NCI-H1694 treated with DMSO at 0.1 percent for 48 hours (cell line): ENCODE data around the gene MRPL38.

Source experiments
- DNase-seq: peaks from one replicate; lab custom pipeline; 2025; lab: John Stamatoyannopoulos, UW

MRPL38 gene

DNA sequence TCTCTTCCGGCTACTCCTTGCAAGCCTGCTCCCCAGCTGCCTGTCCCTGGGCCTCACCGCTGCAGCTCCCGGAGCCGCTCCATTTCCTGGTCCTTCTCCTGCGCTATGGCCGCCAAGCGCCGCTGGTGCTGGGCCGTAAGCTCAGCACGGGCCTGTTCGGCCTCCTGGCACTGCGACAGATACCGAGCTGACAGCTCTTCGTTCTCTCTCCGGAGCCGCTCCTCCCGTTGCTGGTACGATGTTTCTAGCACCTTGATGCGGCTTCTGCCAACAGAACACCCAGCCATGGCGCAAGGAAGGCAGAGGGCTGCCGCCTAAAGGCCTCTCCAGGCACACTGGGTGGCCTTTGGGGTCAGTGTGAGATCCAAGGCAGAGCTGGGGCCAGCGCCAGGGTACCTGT is 14.9 kb upstream of the MRPL38 start:
- no peak for DNase-seq

DNA sequence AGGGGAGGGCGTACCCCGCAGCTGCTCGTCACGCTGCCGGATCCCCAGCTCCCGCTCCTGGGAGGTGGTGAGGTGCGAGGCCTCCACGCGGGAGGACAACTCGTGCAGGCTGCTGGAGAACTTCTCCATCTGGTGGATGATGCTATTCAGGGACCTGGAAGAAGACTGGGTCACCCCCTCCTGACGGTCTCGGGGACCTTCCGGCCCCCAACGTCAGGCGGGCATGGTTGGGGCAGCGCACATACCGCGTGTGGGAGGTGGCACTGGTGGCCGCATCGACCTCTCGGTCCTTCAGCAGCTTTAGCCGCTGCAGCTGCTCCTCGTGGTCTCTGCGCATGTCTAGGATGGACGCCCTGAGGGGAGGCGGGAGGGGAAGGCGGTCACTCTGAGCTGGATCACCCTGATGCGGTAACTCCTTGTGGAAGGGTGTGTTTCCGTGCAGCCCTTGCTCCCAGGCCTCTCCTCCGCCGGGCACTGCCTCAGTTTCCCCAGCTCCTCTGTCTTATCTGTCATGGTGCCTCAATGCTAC is 13.3 kb upstream of the MRPL38 start:
- no peak for DNase-seq

DNA sequence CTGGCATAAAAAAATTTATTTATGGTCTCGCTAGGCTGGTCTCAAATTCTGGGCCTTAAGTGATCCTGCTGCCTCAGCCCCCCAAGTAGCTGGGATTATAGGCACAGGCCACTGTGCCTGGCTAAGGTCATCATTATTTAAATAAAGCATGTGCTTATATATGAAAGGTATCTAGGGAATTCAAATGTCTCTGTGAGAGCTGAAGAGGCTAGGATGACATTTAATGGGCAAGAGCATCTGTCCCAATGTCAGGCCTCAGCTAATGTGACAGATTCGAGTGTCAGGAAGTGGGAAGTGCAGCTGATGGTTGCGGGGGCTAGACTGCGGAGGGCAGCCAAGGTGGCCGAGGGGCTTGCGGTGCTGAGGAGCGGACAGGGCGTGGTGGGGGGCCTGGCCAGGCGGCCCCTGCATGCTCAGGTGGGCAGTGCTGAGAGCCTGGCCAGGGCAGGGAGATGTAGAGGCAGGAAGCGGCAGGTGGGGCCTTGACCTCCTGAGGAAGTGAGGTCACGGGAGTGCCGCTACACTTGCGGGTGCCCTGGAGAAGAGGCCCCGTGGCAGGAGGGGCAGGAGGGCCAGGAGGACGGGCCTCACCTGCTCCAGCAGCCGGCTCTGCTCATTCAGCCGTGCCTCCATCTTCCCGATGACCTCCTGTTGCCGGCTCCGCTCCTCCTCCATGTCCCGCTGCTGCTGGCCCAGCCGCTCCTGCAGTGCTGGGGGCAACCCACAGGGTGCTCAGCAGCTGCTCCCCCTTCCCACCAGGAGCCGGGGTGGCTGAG is 12.6 kb upstream of the MRPL38 start:
- no peak for DNase-seq

DNA sequence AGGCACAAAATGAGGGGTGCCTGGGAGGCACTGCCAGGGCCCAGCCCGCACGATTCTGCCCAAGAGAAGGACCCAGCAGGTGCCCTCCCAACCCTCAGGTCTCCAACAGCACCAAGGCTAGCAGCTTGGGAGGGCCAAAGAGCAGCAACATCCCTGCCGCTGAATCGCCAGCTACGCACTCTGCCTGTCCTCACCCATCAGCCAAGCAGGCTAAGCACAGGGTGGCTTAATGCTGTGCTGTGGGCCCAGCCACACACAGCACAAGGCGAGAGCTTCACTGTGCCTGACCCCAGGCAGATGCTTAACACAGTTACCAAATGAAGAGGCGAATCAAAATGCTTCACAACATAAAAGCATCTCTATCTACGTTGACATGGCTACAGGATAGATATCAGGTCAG is 10.6 kb upstream of the MRPL38 start:
- DNase-seq, result no peak

DNA sequence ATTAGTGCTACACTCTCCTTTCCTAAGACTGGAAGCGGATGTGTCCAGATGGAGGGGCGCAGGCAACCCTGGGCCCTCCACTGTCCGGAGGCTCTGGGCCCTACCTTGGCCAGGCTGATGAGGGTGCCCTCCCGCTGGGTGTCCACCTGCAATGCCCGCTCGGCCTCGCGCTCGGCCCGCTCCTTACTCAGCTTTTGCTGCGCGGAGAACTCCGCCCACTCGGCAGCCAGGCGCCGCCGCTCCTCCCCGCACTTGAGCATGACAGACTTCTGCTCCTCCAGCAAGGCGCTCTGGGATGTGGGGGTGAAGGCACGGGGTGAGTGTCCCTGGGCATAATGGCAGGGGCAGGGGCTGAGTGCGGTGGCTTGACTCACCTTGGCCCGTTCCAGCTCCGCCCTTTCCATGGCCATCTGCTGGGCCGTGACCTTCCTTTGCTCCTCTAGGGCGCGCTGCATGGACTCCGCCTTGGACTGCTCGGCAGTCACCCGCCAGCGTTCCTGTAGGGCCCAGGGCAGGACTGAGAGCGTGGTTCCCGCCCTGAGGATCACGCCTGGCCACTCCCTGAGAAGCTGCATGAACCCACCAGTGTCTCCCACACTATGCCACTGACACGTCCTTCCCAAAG is 10.1 kb upstream of the MRPL38 start:
- no peak for DNase-seq

DNA sequence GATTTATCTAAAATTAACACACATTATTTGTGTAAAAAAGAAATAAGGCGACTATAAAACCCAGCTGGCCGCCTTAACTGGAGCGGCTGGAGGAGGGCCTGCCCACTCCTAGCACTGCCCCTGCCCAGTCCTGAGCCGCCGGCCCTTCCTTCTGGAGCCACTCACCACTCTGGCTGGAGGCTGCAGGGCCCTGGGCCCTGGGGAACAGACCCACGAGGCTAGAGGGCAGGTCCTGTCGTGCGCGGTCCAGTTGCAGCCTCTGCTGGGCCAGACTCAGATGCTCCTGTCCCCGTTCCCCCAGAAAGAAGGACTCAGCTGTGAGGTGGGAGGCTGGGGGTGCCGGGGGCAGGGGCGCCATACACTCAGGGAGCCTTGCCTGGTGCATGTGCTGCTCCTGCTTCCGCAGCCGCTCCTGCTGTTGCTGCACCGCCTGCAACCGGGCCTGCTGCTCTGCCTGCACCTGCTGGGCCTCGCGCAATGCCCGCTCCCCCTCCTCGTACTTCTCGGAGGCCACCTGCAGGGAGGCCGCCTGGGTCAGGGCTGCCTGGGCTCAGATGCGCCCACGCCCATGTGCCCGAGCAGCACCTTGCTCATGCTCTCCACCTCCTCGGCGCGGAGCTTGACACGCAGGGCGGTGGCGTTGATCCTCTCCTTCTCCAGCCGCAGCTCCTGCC is 9.0 kb upstream of the MRPL38 start:
- DNase-seq, result no peak

DNA sequence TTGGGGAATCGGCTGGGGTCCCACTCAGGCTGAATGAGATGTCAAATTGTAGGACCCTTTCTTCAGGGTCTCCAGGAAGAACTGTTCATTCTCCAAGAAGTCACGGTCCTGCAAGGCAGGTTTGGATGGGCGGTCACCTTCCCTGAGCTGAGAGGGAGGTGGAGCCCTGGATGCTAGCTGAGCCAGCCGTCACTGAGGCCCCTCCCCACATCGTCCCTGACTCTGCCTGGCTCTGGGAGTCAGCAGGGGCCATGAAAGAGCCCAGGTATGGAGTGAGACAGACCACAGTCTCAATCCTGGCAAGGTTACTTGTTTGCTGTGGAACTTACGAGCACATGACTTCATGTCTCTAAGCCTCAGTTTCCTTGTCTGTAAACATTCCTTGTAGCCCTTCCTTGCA is 6.0 kb upstream of the MRPL38 start:
- no peak for DNase-seq

DNA sequence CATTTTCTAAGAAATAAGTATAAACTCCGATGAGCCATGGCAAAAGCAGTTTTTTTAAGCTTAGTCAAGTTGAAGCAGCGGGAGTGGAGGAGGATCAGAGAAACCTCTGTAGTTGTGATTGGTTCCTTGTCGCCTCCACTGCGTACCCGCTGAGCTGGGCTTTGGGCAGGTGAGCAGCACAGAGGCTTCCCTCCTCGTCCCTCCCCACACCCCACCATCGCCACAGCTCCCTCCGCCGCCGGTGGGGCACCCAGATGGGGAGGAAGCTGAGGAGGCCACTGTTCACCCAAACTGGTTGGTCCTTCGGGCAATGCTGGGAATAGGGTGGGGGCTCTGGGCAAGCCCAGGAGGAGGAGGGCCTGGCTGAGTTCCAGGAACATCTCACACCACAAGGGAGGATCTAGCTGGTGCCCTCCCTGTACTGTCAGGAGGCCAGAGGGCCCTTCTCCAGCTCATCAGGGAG is 5.2 kb upstream of the MRPL38 start:
- peak; percentile 17 for DNase-seq

DNA sequence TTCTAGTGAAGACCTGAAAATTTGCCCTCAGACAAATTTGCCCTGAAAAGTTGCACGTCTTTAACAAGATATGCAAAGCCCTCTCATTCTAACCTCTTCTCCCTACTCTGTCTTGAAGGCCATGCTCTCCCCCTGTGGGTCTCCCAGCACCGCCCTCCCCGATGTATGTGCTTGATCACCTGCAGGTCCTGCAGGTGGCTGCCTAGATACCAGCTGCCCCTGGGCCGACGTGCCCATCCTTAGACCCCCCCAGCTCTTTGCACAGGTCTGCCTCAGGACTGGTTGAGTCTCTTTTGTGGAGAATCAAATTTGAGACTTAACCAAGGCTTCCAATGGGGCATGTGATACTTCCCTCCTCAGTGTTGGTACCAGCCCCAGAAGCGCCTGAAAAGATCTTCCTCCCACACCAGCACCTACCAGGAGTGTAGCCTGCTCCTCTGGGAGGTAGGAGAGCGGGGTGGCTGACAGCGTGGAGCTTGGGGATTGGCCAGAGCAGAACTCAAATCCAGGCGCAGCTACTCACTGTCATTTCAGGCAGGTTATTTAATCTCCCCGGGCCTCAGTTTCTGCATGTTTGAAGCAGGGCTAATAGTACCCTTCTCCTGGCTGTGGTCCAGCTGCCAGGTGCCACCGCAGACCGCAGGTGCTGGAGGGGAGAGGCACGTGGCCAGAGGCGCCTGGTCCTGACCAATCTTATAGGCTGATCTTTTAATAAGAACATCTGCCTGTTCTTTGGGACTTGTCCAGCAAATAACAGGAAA is 4.5 kb upstream of the MRPL38 start:
- DNase-seq, result no peak

DNA sequence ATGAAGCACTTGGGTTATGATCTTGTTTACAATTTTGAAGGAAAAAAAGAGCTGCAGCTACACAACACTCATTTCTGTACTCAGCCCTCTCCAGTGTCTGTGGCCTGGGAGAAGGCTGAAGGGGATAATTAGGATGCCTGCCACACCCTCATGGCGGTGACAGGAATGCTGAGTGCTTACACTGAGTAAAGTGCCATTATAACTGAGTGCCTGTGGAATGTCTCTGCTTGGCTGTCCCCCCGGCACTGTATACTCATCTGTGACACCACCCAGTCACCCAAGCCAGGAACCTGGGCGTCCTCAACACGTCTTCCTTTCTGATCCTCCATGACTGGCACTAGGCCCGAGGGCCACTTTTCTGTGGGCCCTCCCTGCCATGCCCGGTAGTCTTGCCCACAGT is 3.5 kb upstream of the MRPL38 start:
- DNase-seq, result no peak

DNA sequence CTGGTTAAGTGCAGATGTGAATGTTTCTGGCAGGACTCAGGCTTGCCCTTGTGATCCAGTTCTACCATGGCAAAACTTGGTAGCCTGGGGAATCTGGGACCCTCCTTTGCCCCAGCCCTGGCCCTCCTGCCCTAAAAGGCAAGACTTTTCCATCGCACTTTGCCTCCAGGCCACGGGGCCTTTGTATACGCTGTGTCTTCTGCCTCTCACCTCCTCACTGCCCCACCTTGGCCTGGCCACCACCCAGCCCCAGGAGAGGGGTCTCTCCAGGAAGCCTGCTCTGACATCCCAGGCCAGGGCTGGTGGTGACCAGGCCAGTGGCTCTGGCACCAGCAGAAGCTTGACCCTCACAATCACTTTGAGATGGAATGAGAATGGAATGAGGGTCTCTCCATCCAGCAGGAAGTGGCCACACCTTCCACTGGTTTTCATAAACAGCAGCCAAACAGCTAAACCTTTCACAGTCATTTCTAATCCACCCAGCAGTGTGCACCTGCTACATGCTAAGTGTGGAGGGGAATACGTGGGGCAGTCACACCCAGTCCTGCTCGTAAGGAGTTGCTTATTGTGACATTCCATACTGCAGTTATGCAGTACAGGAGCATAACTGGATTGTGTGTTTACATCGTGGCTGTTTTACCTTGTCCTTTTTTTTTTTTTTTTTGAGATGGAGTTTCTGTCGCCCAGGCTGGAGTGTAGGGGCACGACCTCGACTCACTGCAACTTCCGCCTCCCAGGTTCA is 1.6 kb upstream of the MRPL38 start:
- no peak for DNase-seq

DNA sequence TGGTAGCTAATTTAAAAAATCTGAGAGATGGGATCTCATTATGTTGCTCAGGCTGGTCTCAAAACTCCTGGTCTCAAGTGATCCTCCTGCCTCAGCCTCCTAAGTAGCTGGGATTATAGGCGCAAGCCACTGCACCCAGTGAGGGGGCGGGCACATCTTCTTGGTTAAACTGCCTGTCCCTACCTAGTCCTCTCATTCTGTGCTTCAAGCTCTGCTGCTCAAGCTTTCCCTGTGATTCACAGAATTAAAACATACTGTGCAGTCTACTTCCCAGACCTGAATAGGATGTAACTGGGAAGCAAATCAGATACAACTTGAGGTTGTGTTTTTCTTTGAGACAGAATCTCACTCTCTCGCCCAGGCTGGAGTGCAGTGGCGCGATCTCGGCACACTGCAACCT is 2.3 kb downstream of the MRPL38 start:
- no peak for DNase-seq

DNA sequence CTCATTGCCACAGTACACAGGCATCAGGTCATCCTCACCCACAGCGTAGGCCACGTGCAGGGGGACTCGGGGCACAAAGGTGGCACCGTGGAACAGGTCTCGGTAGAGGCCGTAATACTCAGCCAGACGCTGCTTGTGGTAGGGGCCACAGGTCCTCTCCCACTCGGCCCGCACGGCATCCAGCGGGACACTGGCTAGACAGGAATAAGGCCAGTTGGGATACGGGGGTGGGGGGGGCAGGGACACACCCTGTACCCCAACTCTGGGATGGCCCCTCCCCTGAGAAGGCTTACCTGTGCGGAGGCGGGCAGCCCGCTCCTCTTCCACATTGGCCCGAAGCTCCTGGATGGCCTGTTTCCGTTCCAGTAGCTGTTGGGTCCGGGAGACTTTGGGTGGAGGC is 3.0 kb downstream of the MRPL38 start:
- DNase-seq, result no peak

DNA sequence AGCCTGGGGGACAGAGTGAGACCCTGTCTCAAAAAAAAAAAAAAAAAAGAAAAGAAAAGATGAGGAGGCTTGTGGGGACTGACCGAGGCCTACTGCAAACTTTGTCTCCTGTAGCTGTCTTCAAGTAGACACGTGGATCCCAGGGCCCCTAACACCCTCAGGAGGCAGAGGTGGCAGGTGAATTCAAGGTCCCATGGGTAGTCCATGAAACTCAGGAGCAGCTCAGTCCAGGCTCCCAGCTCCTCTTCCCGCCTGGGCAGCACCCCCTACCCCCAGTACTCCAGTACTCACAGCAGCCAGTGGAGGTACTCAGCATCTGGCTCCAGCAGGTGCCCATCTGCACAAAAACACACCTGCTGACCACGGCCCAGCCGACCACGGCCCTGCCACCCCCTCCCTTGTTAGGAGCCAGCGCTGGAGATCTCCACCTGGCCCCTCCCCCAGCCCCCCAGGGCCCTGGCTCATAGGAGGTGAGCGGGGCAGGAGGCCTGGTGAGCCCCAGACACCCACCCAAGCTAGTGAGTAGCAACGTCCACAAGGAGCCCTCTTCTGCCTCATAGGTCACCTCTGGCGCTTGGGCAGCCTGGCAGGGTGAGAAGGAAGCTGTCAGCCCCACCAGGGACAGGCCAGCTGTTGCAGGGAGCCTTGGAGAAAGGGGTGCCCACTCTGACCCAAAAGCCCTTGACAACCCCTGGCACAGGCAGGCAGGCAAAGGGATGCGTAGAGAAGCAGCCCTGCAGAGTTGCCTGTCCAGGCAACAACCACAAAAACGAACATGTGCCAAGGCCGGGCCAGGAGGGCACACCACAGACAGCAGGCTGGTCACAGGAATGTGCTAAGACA is 3.8 kb downstream of the MRPL38 start:
- no peak for DNase-seq

DNA sequence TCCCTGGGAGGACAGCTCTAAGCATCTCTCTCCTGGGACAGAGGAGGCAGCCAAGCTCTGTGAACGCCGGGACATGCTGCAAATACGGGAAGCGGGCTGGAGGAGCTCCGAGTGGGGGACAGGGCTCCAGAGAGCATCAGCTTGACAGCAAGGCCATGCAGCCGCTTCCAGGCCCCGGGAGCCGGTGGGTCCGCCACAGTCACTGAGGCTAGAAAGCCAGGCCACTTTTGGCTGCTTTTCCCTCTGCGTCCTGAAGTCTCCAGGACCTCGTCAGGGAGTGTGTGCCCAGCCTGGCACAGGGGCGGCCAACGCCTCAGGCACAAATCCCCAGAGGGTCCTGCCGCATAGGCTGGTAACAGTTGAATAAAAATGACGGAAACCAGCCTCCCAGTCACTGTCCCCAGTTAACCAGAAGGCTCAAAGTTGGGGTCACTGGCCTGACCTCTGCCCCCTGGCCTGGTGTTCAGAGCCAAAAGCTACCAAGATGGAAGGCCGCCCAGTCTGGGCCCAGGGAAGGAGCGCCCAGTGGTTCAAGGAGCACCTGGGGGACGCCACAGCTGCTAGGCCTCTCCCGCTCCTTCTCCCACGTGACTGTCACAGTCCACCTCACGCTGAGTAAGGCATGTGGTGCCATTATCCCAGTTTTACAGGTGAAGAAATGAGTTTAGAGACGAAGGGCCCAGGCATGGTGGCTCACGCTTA is 4.8 kb downstream of the MRPL38 start:
- no peak for DNase-seq

DNA sequence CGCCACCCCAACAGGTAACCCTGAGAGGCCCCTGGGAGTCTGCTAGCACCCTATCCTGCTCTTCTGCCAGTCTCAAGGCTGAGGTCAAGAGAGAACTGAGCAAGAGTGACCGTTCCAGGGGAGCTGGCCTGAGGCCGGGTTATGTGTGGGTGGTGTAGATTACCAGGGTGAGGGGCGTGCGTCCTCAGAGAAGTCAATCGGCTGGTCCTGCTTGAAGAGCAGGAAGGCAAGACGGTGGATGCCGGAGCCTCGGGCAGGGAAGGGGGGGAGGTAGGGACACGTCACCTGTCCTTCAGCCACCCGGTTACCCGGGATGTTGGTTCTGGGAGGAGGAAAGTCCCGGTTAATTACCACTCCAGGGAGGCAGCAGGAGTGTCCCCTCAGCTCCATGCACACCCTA is 5.3 kb downstream of the MRPL38 start:
- no peak for DNase-seq

DNA sequence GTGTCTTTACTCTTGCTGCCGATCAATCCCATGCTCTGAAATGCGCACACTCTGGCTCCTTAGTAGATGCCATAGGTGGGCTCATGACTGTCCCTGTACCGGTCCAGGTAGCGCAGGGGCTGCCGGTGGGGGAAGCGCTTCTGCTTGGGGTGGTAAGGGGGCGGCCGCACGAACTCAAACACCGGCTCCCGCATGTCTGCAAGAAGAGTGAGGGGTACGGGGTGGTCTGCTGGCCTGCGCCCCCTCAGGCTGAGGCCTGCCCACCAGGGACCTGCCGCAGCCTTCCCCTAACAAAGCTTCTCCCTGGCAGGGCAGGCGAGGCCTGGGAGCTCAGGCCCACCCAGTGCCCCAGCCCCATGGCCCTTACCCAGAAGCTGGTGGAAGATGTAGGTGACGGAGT is 5.9 kb downstream of the MRPL38 start:
- DNase-seq, result no peak

DNA sequence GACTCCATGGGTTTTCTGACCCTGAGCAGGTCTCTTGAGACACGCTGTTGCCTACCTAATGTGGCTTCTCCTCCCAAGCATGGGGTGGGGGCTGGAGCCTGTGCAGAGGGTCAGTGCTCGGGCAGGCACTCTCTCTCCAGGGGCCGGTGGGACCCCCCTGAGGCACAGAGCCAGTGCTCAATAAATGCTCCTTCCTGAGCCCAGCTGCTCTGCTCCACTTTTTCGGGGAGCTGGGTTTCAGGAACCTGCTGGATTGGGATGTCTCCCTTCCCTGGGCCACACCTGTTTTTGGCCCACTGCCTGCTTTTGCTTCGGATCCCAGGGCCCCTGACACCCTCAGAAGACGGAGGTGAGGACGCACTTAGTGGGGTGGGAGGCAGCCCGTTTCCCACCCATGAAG is 6.6 kb downstream of the MRPL38 start:
- DNase-seq, result no peak

DNA sequence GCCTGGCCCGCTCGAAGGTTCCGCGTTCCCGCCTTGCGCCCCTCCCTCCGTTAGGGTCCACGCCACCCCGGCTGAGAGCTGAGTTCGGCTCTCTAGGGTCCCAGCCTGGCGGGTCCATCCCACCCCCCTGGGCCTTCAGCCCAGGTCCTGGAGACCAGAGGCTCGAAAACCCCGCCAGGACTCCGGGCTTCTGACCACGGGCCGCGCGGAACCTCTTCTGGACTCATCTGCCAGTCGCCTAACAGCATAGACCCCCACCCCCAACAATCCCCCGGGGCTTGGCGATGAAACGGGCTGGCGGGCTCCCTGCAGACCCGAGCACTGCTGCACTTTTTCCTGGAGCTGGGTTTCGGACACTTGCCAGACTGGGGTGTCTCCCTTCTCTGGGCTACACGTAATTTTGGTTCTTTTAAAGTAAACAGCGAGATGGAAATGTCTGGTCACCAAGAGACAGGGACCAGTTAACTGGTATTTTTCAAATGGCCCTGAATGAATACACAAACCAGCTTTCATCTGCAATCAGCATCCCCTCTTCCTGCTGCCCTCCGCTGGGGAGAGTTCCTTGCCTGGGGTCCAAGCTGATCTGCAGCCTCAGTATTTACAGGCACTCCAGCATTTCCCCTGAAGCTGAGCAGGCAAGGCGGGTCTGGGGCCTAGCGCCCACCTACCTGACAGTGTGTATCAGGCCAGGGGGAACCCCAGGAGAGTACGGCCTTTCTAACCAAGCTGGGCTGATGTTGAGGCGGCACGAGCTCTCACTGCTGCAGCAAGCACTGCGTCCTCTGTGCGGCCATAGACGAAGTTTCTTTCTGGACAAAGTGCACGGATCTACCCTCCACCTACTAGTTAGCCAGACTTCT is 7.3 kb downstream of the MRPL38 start:
- DNase-seq, result no peak
